K562 (cell line): Measurements from ENCODE around the gene GRIN2A. TPM values are rescaled to one million over a fixed set of nuclear protein-coding genes. Genes with fewer than 3 reads are reported as not detected.
A peak's percentile ranks its signal among the peaks of the same experiment; 100 is the strongest.

Experiments used
- ATAC-seq: fragments of 200-7000 bp; cut with Tn5 transposase; 3 replicates; pipeline ENCODE4 v1.9.1; 2020; ENCODE audit warnings: moderate library complexity
- BruUV-seq: library from RNA; stranded (reverse); fragments of 400-500 nt; replicated peaks from 2 replicates; lab custom pipeline; 2021; lab: Mats Ljungman, UMichigan
- CTCF ChIA-PET: fragments of 300-600 bp; formaldehyde crosslinking; extraction: SDS; loops from one replicate; lab custom pipeline; 2021; ENCODE audit warnings: low intra/inter-chr PET ratio; lab: Yijun Ruan, JAX
- POLR2A ChIA-PET: fragments of 300-600, 350-650 bp; sonication (Branson Sonifier 250); formaldehyde crosslinking; extraction: SDS; loops from one replicate; lab custom pipeline; 2021; ENCODE audit warnings: antibody characterized with exemption, inconsistent platforms; lab: Yijun Ruan, JAX
- DNase-seq, 4 experiments: peaks; one replicate each; pipeline versions ENCODE4 v3.0.0 to v3.0.0-alpha.2; 2011 to 2018; ENCODE audit warnings: low spot score in 3 of 4, mixed read lengths in 3 of 4; ENCODE audit errors: extremely low read depth in 1 of 4
- FAIRE-seq: peaks from 2 replicates; lab custom pipeline; 2011; peaks lifted over from hg19 to GRCh38; lab: Jason Lieb, UNC
- H2AFZ ChIP-seq: 2 replicates; pipeline ENCODE4 v1.6.0; 2011; ENCODE audit warnings: low read depth, low read length, control low read depth, inconsistent platforms
- H3K27ac ChIP-seq: fragments of 200-600 bp; 3 replicates; pipeline ENCODE4 v1.8.0; 2011; ENCODE audit warnings: low read depth, mild to moderate bottlenecking, control low read depth, inconsistent platforms, low read length, moderate library complexity, mixed read lengths; ENCODE audit errors: extremely low read depth
- H3K27me3 ChIP-seq, 2 experiments: fragments of 300-600 bp in 1 of 2; 2 replicates in 1 of 2; 3 replicates in 1 of 2; pipeline versions ENCODE4 v1.6.0 to v1.8.0; 2011; ENCODE audit warnings: inconsistent platforms in 2 of 2, low read length in 2 of 2, mild to moderate bottlenecking in 1 of 2, mixed read lengths in 1 of 2, moderate library complexity in 1 of 2; ENCODE audit not compliant: control insufficient read depth in 2 of 2, insufficient read depth in 2 of 2
- H3K36me3 ChIP-seq: fragments of 300-600 bp; 3 replicates; pipeline ENCODE4 v1.8.0; 2011; ENCODE audit warnings: mild to moderate bottlenecking, low read length, inconsistent platforms; ENCODE audit not compliant: control insufficient read depth, insufficient read depth
- H3K4me1 ChIP-seq, 2 experiments: fragments of 200-600 bp in 1 of 2; replicated peaks in 1 of 2; 2 replicates in 1 of 2; 3 replicates in 1 of 2; pipeline versions ENCODE4 v1.5.1 to v1.8.0; 2011; ENCODE audit warnings: inconsistent platforms in 2 of 2, low read length in 2 of 2, mild to moderate bottlenecking in 1 of 2, mixed read lengths in 1 of 2, moderate library complexity in 1 of 2; ENCODE audit not compliant: control insufficient read depth in 2 of 2, insufficient read depth in 2 of 2
- H3K4me2 ChIP-seq: 2 replicates; pipeline ENCODE4 v1.6.1; 2011; ENCODE audit warnings: low read length, control low read depth, inconsistent platforms, mixed read lengths; ENCODE audit not compliant: insufficient read depth
- H3K4me3 ChIP-seq: fragments of 200-600 bp; sonication (generic), shearing (Covaris generic); 2 replicates; pipeline ENCODE4 v1.5.1; 2016; ENCODE audit warnings: control low read depth, inconsistent platforms
- H3K79me2 ChIP-seq: fragments of 200-600 bp; 3 replicates; pipeline ENCODE4 v1.8.0; 2011; ENCODE audit warnings: low read length, inconsistent platforms; ENCODE audit not compliant: control insufficient read depth, insufficient read depth
- H3K9ac ChIP-seq, 2 experiments: 2 replicates each; pipeline versions ENCODE4 v1.6.0 to v1.6.1; 2011; ENCODE audit warnings: low read depth in 2 of 2, low read length in 2 of 2, control low read depth in 1 of 2, inconsistent platforms in 1 of 2, mild to moderate bottlenecking in 1 of 2, mixed read lengths in 1 of 2; ENCODE audit not compliant: insufficient read depth in 1 of 2
- H3K9me1 ChIP-seq: one replicate; pipeline ENCODE4 v1.6.0; 2011; ENCODE audit warnings: inconsistent platforms, mild to moderate bottlenecking, low read length, moderate library complexity; ENCODE audit not compliant: control insufficient read depth, insufficient read depth
- H3K9me3 ChIP-seq: replicated peaks from 2 replicates; pipeline ENCODE4 v1.5.1; 2011; ENCODE audit warnings: low read depth, low read length, inconsistent platforms; ENCODE audit not compliant: control insufficient read depth, insufficient read depth
- H4K20me1 ChIP-seq: replicated peaks from 2 replicates; pipeline ENCODE4 v1.6.1; 2011; ENCODE audit warnings: low read length, inconsistent platforms, mixed read lengths; ENCODE audit not compliant: control insufficient read depth, insufficient read depth
- CTCF ChIP-seq, 3 experiments: IDR thresholded peaks in 2 of 3; conservative IDR thresholded peaks in 1 of 3; 2 replicates each; pipeline ENCODE4 v1.5.1; 2011 to 2012; ENCODE audit warnings: low read length in 3 of 3, mild to moderate bottlenecking in 3 of 3, control low read depth in 2 of 3, improper control_type of control experiment in 1 of 3, inconsistent platforms in 1 of 3, low read depth in 1 of 3, mixed read lengths in 1 of 3, moderate library complexity in 1 of 3; ENCODE audit not compliant: insufficient read depth in 2 of 3
- CXXC5 ChIP-seq: fragments of 250-450 bp; sonication (Bioruptor Pico); IDR thresholded peaks from 2 replicates; pipeline ENCODE4 v1.8.0; 2022; ENCODE audit warnings: inconsistent platforms, mild to moderate bottlenecking, moderate library complexity
- MYBL2 ChIP-seq, 2 experiments: fragments of 450-650 bp in 1 of 2; sonication (generic) in 1 of 2; formaldehyde crosslinking in 1 of 2; IDR thresholded peaks; 2 replicates each; pipeline versions ENCODE4 v1.6.1 to v1.8.1; 2017 to 2022; ENCODE audit warnings: borderline replicate concordance in 1 of 2, inconsistent platforms in 1 of 2, low read depth in 1 of 2, mild to moderate bottlenecking in 1 of 2, missing genetic modification reagents in 1 of 2, moderate library complexity in 1 of 2
- RAD21 ChIP-seq, 2 experiments: fragments of 250-450 bp in 1 of 2; fragments of 450-650 bp in 1 of 2; sonication (Bioruptor Pico) in 1 of 2; formaldehyde crosslinking in 1 of 2; IDR thresholded peaks in 1 of 2; conservative IDR thresholded peaks in 1 of 2; 2 replicates each; pipeline versions ENCODE4 v1.4.0 to v1.8.0; 2020 to 2022; ENCODE audit warnings: mild to moderate bottlenecking in 2 of 2, moderate library complexity in 1 of 2
- SMAD2 ChIP-seq: fragments of 150-350 bp; IDR thresholded peaks from 2 replicates; pipeline ENCODE4 v1.6.1; 2014; ENCODE audit warnings: low read depth, mild to moderate bottlenecking, low read length
- SRSF1 ChIP-seq: fragments of 200-400 bp; formaldehyde crosslinking; IDR thresholded peaks from 2 replicates; pipeline ENCODE4 v1.6.1; 2017; ENCODE audit warnings: mild to moderate bottlenecking, low read depth, low read length, moderate library complexity
- WGBS: fragments of 100-300 bp; shearing (Covaris generic); methylation state at CpG from one replicate; pipeline ENCODE4 v1.1.6; 2016; ENCODE audit warnings: low coverage, mixed read lengths; ENCODE audit not compliant: insufficient coverage; ENCODE audit errors: missing lambda C conversion rate; 5-methylcytosine and 5-hydroxymethylcytosine counted together
- in situ Hi-C: fragments of 300-500 bp; cut with MboI; formaldehyde crosslinking; loops from 4 replicates; pipeline ENCODE4 v1.15.0; 2018; ENCODE audit warnings: inconsistent platforms, mixed read lengths
- intact Hi-C: fragments of 100-400 bp; cut with micrococcal nuclease; formaldehyde crosslinking; loops from 2 replicates; pipeline ENCODE4 v1.14.2; 2022
- polyA plus RNA-seq, 8 experiments: library from polyadenylated mRNA; depleted of rRNA in 4 of 8; stranded (reverse) in 5 of 8; unstranded in 3 of 8; fragments of >200 nt; fragmentation: Nextera tagmentation in 2 of 8; fragmentation: Illumina TruSeq in 1 of 8; extraction: Ambion mirVana in 2 of 8; extraction: Trizol in 1 of 8; gene quantifications; 2 replicates each; pipeline versions ENCODE4 v1.2.1 to v1.2.3, GENCODE V29; 2011 to 2014; ENCODE audit warnings: inconsistent platforms in 1 of 8, missing spikeins in 1 of 8
- total RNA-seq, 7 experiments: library from RNA; depleted of rRNA in 6 of 7; stranded (reverse); fragments of >200 nt in 6 of 7; fragmentation: Illumina TruSeq in 2 of 7; extraction: Trizol in 2 of 7; gene quantifications; 2 replicates each; pipeline versions ENCODE4 v1.2.1 to v1.2.3, GENCODE V29; 2011 to 2021; ENCODE audit warnings: low replicate concordance in 1 of 7
- TF ChIP-seq, protein P1 (sequence below): fragments of 450-650 bp; conservative IDR thresholded peaks from 2 replicates; pipeline ENCODE4 v1.6.1; 2016; ENCODE audit warnings: missing genetic modification characterization, low read depth, mild to moderate bottlenecking, control low read depth, missing compliant biosample characterization
- TF ChIP-seq, protein P2 (sequence below): fragments of 450-650 bp; formaldehyde crosslinking; IDR thresholded peaks from 2 replicates; pipeline ENCODE4 v1.4.0; 2020; ENCODE audit warnings: mild to moderate bottlenecking, mixed read lengths

GRIN2A gene
- total and polyA plus RNA-seq, 9 of the 15 experiments (the other 6 are each of a cell fraction or from before 2014, with no cell fraction given): not detected

DNA sequence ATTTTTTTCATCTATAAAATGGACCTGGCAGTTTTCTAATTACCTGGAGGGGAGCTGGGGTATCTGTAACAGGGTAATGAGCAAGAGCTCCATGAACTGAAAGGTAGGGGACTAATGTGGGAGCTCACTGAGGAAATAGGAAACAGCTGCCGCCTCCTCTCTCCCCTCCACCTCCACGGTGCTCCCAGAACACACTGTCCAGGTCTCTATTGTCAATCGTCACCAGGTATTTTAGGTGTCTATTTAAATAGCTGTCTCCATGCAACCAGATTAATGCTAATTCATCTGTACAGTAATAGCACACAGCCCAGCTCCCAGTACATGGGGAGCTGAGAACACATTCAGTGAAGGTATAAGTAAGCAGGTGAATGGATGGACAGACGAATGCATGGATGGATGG is 233.3 kb downstream of the GRIN2A start (continued):
- TF ChIP-seq, protein P1, sequence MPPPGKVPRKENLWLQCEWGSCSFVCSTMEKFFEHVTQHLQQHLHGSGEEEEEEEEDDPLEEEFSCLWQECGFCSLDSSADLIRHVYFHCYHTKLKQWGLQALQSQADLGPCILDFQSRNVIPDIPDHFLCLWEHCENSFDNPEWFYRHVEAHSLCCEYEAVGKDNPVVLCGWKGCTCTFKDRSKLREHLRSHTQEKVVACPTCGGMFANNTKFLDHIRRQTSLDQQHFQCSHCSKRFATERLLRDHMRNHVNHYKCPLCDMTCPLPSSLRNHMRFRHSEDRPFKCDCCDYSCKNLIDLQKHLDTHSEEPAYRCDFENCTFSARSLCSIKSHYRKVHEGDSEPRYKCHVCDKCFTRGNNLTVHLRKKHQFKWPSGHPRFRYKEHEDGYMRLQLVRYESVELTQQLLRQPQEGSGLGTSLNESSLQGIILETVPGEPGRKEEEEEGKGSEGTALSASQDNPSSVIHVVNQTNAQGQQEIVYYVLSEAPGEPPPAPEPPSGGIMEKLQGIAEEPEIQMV: no peak
- TF ChIP-seq MYBL2 (IDR thresholded peaks at IDR 0.05; ENCODE audit: low read depth) (no peak), MYBL2 (CRISPR knock-in tag; IDR thresholded peaks at IDR 0.05; ENCODE audit: borderline replicate concordance) (no peak), CXXC5 (no peak), SRSF1 (no peak)
- TF ChIP-seq, protein P2, sequence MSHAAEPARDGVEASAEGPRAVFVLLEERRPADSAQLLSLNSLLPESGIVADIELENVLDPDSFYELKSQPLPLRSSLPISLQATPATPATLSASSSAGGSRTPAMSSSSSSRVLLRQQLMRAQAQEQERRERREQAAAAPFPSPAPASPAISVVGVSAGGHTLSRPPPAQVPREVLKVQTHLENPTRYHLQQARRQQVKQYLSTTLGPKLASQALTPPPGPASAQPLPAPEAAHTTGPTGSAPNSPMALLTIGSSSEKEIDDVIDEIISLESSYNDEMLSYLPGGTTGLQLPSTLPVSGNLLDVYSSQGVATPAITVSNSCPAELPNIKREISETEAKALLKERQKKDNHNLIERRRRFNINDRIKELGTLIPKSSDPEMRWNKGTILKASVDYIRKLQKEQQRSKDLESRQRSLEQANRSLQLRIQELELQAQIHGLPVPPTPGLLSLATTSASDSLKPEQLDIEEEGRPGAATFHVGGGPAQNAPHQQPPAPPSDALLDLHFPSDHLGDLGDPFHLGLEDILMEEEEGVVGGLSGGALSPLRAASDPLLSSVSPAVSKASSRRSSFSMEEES: no peak

DNA sequence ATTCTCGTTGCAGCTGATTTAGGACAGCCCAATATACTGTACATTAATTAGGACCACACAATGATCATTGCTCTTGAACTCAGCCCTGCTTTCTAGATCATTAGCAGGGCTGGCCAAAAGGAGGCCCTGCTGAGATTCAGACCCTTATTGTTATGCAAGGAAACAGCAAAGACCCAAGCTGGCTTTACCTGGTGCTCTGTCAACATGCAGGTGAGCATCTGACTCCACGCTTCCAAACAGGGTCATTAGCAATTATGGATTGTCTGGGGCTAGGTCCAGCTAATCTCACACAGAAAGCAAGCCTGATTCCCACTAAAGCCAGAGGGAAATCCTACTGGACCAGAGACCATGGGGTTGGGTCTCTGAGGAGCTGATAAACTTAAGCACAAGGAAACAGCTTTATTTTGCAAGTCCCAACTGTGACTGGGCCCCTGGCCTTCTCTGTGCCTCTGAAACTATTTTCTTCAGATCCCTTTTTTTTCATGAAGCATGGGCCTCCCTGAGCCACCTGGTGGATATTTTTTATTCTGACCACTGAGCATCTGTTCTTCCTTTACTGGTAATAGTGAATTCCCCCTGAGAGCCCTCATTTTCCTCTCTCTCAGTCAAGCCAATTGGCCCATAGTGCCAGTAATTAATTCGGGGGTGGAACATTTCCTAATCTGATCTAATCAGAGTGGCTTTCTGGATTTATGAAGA is 236.1 kb downstream of the GRIN2A start:
- no peaks in the 10 kb centered on the region for H3K36me3 ChIP-seq
- DNase-seq (no peak), FAIRE-seq (no peak), ATAC-seq (no peak)
- no peak for TF ChIP-seq SMAD2
- TF ChIP-seq RAD21 (CRISPR knock-in tag; conservative IDR thresholded peaks at IDR 0.05 in 1 of 2, IDR thresholded peaks at IDR 0.05 in 1 of 2): peak in 1 of 2 experiments; percentile 15; a peak in 1 of 4 replicates
- TF ChIP-seq CTCF (IDR thresholded peaks at IDR 0.05 in 2 of 3, conservative IDR thresholded peaks at IDR 0.05 in 1 of 3; ENCODE audit: insufficient read depth in 2 of 3, low read depth in 1 of 3, low read length in 3 of 3): peak in 1 of 3 experiments; percentile 24; a peak in 2 of 6 replicates
- BruUV-seq: no TSS peak
- H4K20me1 ChIP-seq: no peaks in the 10 kb centered on the region; the same call in 1 of the 2 replicates
- in situ Hi-C loops (no loop called here), intact Hi-C loops (no loop called here)
- POLR2A ChIA-PET: interaction anchor here (1.0 kb wide), 1 partner anchor 67 kb away, joined by 3 read pairs; no protein-coding TSS in a partner anchor
- H3K79me2 ChIP-seq: no peaks in the 10 kb centered on the region
- no peak overlapping the region for H3K4me2 ChIP-seq
- WGBS: 0% methylated on average over 3 of the region's 3 CpGs
- H3K27ac ChIP-seq: no peak overlapping the region
- no peaks in the 10 kb centered on the region for H3K9me1 ChIP-seq
- H3K4me1 ChIP-seq: no peaks in the 10 kb centered on the region
- CTCF ChIA-PET: no interaction called here
- H3K27me3 ChIP-seq: no peaks in the 10 kb centered on the region; a peak in 1 of 5 replicates
- H2AFZ ChIP-seq: no peak overlapping the region
- no peak overlapping the region for H3K9ac ChIP-seq
- no peaks in the 10 kb centered on the region for H3K9me3 ChIP-seq
- no peak overlapping the region for H3K4me3 ChIP-seq
